AG04449 (cell line): Measurements from ENCODE around the gene TSPAN6.
A peak's percentile ranks its signal among the peaks of the same experiment; 100 is the strongest.

Experiments used
- CTCF ChIA-PET: fragments of 350-600 bp; formaldehyde crosslinking; extraction: SDS; loops from one replicate; lab custom pipeline; 2021; ENCODE audit warnings: antibody characterized with exemption; lab: Yijun Ruan, JAX
- POLR2A ChIA-PET: fragments of 400-600, 350-600 bp; formaldehyde crosslinking; extraction: SDS; loops from one replicate; lab custom pipeline; 2020; ENCODE audit warnings: antibody characterized with exemption, inconsistent platforms; lab: Yijun Ruan, JAX
- DNase-seq: peaks from one replicate; pipeline ENCODE4 v3.0.0-alpha.2; 2010; ENCODE audit warnings: low read depth, low spot score
- H3K4me3 ChIP-seq: 2 replicates; pipeline ENCODE4 v1.5.1; 2011; ENCODE audit warnings: low read depth, mild to moderate bottlenecking, control low read depth, low read length
- CTCF ChIP-seq: IDR thresholded peaks from one replicate; pipeline ENCODE4 v1.5.1; 2011; ENCODE audit warnings: mild to moderate bottlenecking, moderate library complexity, low read length, control low read depth, inconsistent platforms; ENCODE audit not compliant: insufficient read depth; ENCODE audit errors: missing control alignments

Gene TSPAN6

GRCh38 chrX:100650841-100651240 is 14.2 kb upstream of the TSPAN6 start:
- no peak for DNase-seq
- ChIA-PET POLR2A (no interaction called here), CTCF (interaction anchor here (0.7 to 1.6 kb wide), 4 partner anchors 13 to 34 kb away, joined by 3 to 9 read pairs (median 4); no protein-coding TSS in a partner anchor)
- H3K4me3 ChIP-seq, result no peak overlapping the region
- TF ChIP-seq CTCF, result no peak

- no peak overlapping the region for H3K4me3 ChIP-seq
- ChIA-PET POLR2A (interaction anchor here (0.5 to 1.0 kb wide), 3 partner anchors 22 to 230 kb away, joined by 3 to 4 read pairs (median 3); no protein-coding TSS in a partner anchor), CTCF (interaction anchor here (0.6 to 3.4 kb wide), 8 partner anchors 9 to 35 kb away, joined by 3 to 24 read pairs (median 4); partner anchors contain the start of gene TSPAN6)
- DNase-seq, result peak; percentile 72
- TF ChIP-seq CTCF, result no peak
Measured at GRCh38 chrX:100649550-100650356, 13.1 kb upstream of the TSPAN6 start.

GRCh38 chrX:100648458-100649417 is 12.1 kb upstream of the TSPAN6 start:
- CTCF ChIA-PET, result interaction anchor here (0.9 to 3.4 kb wide), 6 partner anchors 12 to 36 kb away, joined by 3 to 24 read pairs (median 4); partner anchors contain the start of gene TSPAN6
- no peak overlapping the region for H3K4me3 ChIP-seq
- no peak for DNase-seq
- TF ChIP-seq CTCF, result no peak
- POLR2A ChIA-PET, result interaction anchor here (1.0 kb wide), 1 partner anchor 23 kb away, joined by 4 read pairs; no protein-coding TSS in a partner anchor

GRCh38 chrX:100647739-100648138 is 11.1 kb upstream of the TSPAN6 start:
- POLR2A ChIA-PET, result no interaction called here
- TF ChIP-seq CTCF, result no peak
- CTCF ChIA-PET, result interaction anchor here (1.4 to 3.4 kb wide), 4 partner anchors 23 to 121 kb away, joined by 3 to 24 read pairs (median 8); no protein-coding TSS in a partner anchor
- DNase-seq, result no peak
- H3K4me3 ChIP-seq, result no peak overlapping the region

- POLR2A ChIA-PET, result no interaction called here
- H3K4me3 ChIP-seq, result no peak overlapping the region
- CTCF ChIA-PET, result interaction anchor here (0.8 to 3.4 kb wide), 5 partner anchors 11 to 121 kb away, joined by 3 to 24 read pairs (median 9); partner anchors contain the start of gene TSPAN6
- DNase-seq, result no peak
- no peak for TF ChIP-seq CTCF
Measured at GRCh38 chrX:100647095-100647494, 10.5 kb upstream of the TSPAN6 start.
